Cardiac atrium fibroblast (primary cell): ENCODE results near the gene SLCO4A1. TPM values are rescaled to one million over a fixed set of nuclear protein-coding genes. Genes with fewer than 3 reads are reported as not detected.

Experiments used
- total RNA-seq: library from RNA; depleted of rRNA; stranded (reverse); fragments of >200 nt; gene quantifications from 2 replicates; pipeline ENCODE4 v1.2.3, GENCODE V29; 2015

Gene SLCO4A1, protein sequence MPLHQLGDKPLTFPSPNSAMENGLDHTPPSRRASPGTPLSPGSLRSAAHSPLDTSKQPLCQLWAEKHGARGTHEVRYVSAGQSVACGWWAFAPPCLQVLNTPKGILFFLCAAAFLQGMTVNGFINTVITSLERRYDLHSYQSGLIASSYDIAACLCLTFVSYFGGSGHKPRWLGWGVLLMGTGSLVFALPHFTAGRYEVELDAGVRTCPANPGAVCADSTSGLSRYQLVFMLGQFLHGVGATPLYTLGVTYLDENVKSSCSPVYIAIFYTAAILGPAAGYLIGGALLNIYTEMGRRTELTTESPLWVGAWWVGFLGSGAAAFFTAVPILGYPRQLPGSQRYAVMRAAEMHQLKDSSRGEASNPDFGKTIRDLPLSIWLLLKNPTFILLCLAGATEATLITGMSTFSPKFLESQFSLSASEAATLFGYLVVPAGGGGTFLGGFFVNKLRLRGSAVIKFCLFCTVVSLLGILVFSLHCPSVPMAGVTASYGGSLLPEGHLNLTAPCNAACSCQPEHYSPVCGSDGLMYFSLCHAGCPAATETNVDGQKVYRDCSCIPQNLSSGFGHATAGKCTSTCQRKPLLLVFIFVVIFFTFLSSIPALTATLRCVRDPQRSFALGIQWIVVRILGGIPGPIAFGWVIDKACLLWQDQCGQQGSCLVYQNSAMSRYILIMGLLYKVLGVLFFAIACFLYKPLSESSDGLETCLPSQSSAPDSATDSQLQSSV
- 0.32 and 0.54 TPM in 2 replicates for total RNA-seq

DNA sequence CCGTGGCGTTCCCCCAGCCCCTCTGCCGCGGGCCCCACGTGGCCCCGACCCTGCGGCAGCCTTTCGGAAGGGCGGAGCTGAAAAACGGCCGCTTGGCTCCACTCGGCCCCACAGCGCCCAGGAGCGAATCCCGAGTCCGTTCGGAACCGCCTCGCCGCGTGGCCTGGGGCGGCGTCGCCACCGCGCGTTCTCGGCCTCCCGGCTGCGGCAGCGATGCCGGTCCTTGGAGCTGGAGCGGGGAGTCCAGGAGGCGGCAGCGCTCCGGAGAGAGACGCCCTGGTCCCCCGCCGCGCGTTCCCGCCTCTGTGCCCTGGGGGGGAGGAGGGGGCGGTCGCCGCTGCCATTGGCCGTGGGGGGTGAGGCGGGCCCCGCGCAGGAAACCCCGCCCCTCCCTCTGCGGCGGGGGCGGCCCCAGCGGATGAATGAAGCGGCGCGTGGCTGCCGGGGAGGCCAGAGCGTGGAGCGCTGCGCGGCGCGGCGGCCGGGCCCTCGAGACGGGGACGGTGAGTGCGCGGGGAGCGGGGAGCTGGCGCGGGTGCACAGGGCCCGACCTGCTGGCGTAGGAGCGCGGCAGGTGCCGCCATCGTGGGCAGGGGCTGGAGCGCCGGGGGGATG lies at the start of gene SLCO4A1:
TSS of gene SLCO4A1 (plus strand) at position 453 of the 615 bp plus-strand sequence. CDS start 13,952 bp downstream, outside the sequence.

DNA sequence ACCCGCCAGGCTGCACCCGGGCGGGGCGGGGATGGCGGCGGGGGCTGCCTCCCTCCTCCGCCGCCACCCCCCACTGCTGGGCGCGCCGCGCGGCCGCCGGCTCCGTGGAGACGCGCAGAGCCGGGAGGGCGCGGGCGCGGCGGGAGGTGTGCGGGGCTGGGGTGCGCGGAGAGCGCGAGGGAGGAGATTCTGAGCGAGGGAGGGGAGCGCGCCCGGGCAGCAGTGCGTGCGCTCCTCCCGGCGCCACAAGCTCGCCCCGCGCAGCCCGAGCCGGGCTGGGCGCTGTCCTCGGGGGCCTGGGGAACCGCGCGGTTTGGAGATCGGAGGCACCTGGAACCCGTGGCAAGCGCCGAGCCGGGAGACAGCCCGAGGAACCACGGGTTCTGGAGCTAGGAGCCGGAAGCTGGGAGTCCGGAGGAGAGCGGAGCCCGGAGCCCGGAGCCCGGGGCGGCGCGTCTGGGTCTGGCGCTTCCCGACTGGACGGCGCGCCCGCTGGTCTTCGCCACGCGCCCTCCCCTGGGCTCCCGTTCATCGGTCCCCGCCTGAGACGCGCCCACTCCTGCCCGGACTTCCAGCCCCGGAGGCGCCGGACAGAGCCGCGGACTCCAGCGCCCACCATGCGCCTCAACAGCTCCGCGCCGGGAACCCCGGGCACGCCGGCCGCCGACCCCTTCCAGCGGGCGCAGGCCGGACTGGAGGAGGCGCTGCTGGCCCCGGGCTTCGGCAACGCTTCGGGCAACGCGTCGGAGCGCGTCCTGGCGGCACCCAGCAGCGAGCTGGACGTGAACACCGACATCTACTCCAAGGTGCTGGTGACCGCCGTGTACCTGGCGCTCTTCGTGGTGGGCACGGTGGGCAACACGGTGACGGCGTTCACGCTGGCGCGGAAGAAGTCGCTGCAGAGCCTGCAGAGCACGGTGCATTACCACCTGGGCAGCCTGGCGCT lies 66.6 kb downstream of the SLCO4A1 start, which contains the start of gene NTSR1:
TSS of gene NTSR1 (plus strand) at position 246 of the 946 bp plus-strand sequence. CDS start at position 618, 372 bp downstream.

Other genes starting within 250 kb of the SLCO4A1 start
- 2.6 and 3.4 TPM in 2 replicates for gene CABLES2, start 235.2 kb upstream of the SLCO4A1 start, total RNA-seq
- gene RBBP8NL, start 215.0 kb upstream of the SLCO4A1 start, total RNA-seq = not detected in 2 replicates
- 0.32 TPM in 1 of 2 replicates, not detected in the other for gene GATA5, start 166.5 kb upstream of the SLCO4A1 start, total RNA-seq
- not detected in 2 replicates for gene NTSR1, start 66.3 kb downstream of the SLCO4A1 start, total RNA-seq
- gene MRGBP, start 154.0 kb downstream of the SLCO4A1 start, total RNA-seq = 15.3 and 17.0 TPM in 2 replicates
- gene OGFR, start 162.3 kb downstream of the SLCO4A1 start, total RNA-seq = 40.8 and 46.8 TPM in 2 replicates
- 19.7 and 22.5 TPM in 2 replicates for gene COL9A3, start 174.5 kb downstream of the SLCO4A1 start, total RNA-seq
- gene TCFL5, start 219.3 kb downstream of the SLCO4A1 start, total RNA-seq = 8.6 and 13.2 TPM in 2 replicates